Measurements from ENCODE around the gene RHOD.

- TF ChIP-seq ZNF70 (CRISPR knock-in tag; IDR thresholded peaks at IDR 0.05) (no peak), ZC3H10 (CRISPR knock-in tag; IDR thresholded peaks at IDR 0.05) (no peak), TOX (CRISPR knock-in tag; IDR thresholded peaks at IDR 0.05; ENCODE audit: borderline replicate concordance) (no peak), RARB (CRISPR knock-in tag; IDR thresholded peaks at IDR 0.05) (no peak)
These were observed 15.0 kb downstream of the RHOD start for GRCh38 chr11:67071420-67072284.

Data from SK-N-SH treated with all-trans-retinoic acid at 6 μM for 48 hours (cell line).